Measurements from ENCODE around the gene ROPN1L. TPM values are rescaled to one million over a fixed set of nuclear protein-coding genes. Genes with fewer than 3 reads are reported as not detected.
A peak's percentile ranks its signal among the peaks of the same experiment; 100 is the strongest.

Gene ROPN1L
- total RNA-seq, 2 experiments from 2014 or later: not detected

- POLR2A ChIA-PET: no interaction called here
- CTCF ChIA-PET: no interaction called here
- no peaks in the 10 kb centered on the region for H3K27me3 Mint-ChIP-seq
- intact Hi-C loops (cut with micrococcal nuclease): no loop called here
- no peak overlapping the region for H3K4me3 Mint-ChIP-seq
- H3K36me3 Mint-ChIP-seq: peaks cover 42% of the 10 kb centered on the region
- peaks cover 4% of the 10 kb centered on the region for H3K4me1 Mint-ChIP-seq (ENCODE audit: low read depth)
- no peaks in the 10 kb centered on the region for H3K9me3 Mint-ChIP-seq
- no peak for DNase-seq
- H3K27ac Mint-ChIP-seq: no peak overlapping the region
Observed at GRCh38 chr5:10411336-10411735, 30.3 kb upstream of the ROPN1L start.

- H3K4me1 Mint-ChIP-seq (ENCODE audit: low read depth): peaks cover 39% of the 10 kb centered on the region
- ChIA-PET POLR2A (interaction anchor here (1.1 kb wide), 1 partner anchor 64 kb away, joined by 3 read pairs; the partner anchor contains the start of gene MARCHF6), CTCF (interaction anchor here (2.4 to 3.2 kb wide), 3 partner anchors 59 to 211 kb away, joined by 9 to 17 read pairs (median 9); no protein-coding TSS in a partner anchor)
- intact Hi-C loops (cut with micrococcal nuclease): no loop called here
- H3K36me3 Mint-ChIP-seq: peaks cover 66% of the 10 kb centered on the region
- no peaks in the 10 kb centered on the region for H3K27me3 Mint-ChIP-seq
- no peak for DNase-seq
- no peaks in the 10 kb centered on the region for H3K9me3 Mint-ChIP-seq
- H3K27ac Mint-ChIP-seq: no peak overlapping the region
- H3K4me3 Mint-ChIP-seq: no peak overlapping the region
Observed at GRCh38 chr5:10416868-10417267, 24.8 kb upstream of the ROPN1L start.

- no peaks in the 10 kb centered on the region for H3K9me3 Mint-ChIP-seq
- intact Hi-C loops (cut with micrococcal nuclease): loop anchor here (1.0 to 2.0 kb wide), 5 partner anchors 23 to 217 kb away; partner anchors contain the start of gene ROPN1L
- H3K36me3 Mint-ChIP-seq: peaks cover 69% of the 10 kb centered on the region
- ChIA-PET POLR2A (interaction anchor here (0.6 to 2.0 kb wide), 8 partner anchors 19 to 178 kb away, joined by 3 to 9 read pairs (median 4); partner anchors contain the start of gene MARCHF6), CTCF (interaction anchor here (0.6 to 3.2 kb wide), 8 partner anchors 24 to 497 kb away, joined by 3 to 17 read pairs (median 4); no protein-coding TSS in a partner anchor)
- peak overlapping the region; percentile 32 for H3K27ac Mint-ChIP-seq
- H3K4me1 Mint-ChIP-seq (ENCODE audit: low read depth): peaks cover 43% of the 10 kb centered on the region
- H3K27me3 Mint-ChIP-seq: no peaks in the 10 kb centered on the region
- no peak for DNase-seq
- no peak overlapping the region for H3K4me3 Mint-ChIP-seq
Observed at GRCh38 chr5:10418654-10419345, 22.9 kb upstream of the ROPN1L start.

GRCh38 chr5:10420468-10420867, 21.2 kb upstream of the ROPN1L start:
- H3K9me3 Mint-ChIP-seq: no peaks in the 10 kb centered on the region
- no peak overlapping the region for H3K4me3 Mint-ChIP-seq
- POLR2A ChIA-PET: interaction anchor here (3.6 kb wide), 1 partner anchor 67 kb away, joined by 14 read pairs; the partner anchor contains the start of gene MARCHF6
- H3K27me3 Mint-ChIP-seq: no peaks in the 10 kb centered on the region
- CTCF ChIA-PET: interaction anchor here (1.2 to 2.6 kb wide), 2 partner anchors 136 to 207 kb away, joined by 4 to 10 read pairs; no protein-coding TSS in a partner anchor
- no peak overlapping the region for H3K27ac Mint-ChIP-seq
- H3K36me3 Mint-ChIP-seq: peaks cover 71% of the 10 kb centered on the region
- no peak for DNase-seq
- H3K4me1 Mint-ChIP-seq (ENCODE audit: low read depth): peaks cover 43% of the 10 kb centered on the region
- intact Hi-C loops (cut with micrococcal nuclease): no loop called here

GRCh38 chr5:10420932-10421331, 20.7 kb upstream of the ROPN1L start:
- peaks cover 70% of the 10 kb centered on the region for H3K36me3 Mint-ChIP-seq
- H3K4me3 Mint-ChIP-seq: no peak overlapping the region
- H3K27ac Mint-ChIP-seq: no peak overlapping the region
- intact Hi-C loops (cut with micrococcal nuclease): no loop called here
- ChIA-PET POLR2A (interaction anchor here (3.6 kb wide), 1 partner anchor 68 kb away, joined by 14 read pairs; the partner anchor contains the start of gene MARCHF6), CTCF (interaction anchor here (1.2 to 2.6 kb wide), 2 partner anchors 137 to 206 kb away, joined by 4 to 10 read pairs; no protein-coding TSS in a partner anchor)
- H3K4me1 Mint-ChIP-seq (ENCODE audit: low read depth): peaks cover 43% of the 10 kb centered on the region
- H3K9me3 Mint-ChIP-seq: no peaks in the 10 kb centered on the region
- no peaks in the 10 kb centered on the region for H3K27me3 Mint-ChIP-seq
- DNase-seq: no peak

GRCh38 chr5:10421896-10422691, 19.6 kb upstream of the ROPN1L start:
- Mint-ChIP-seq H3K27ac (no peak overlapping the region), H3K27me3 (no peaks in the 10 kb centered on the region), H3K4me3 (no peak overlapping the region), H3K9me3 (no peaks in the 10 kb centered on the region), H3K36me3 (peaks cover 69% of the 10 kb centered on the region), H3K4me1 (ENCODE audit: low read depth) (peaks cover 43% of the 10 kb centered on the region)
- ChIA-PET POLR2A (interaction anchor here (1.0 to 3.6 kb wide), 2 partner anchors 22 to 69 kb away, joined by 4 to 14 read pairs; partner anchors contain the start of gene MARCHF6), CTCF (interaction anchor here (1.1 to 2.6 kb wide), 6 partner anchors 7 to 206 kb away, joined by 3 to 17 read pairs (median 4); partner anchors contain the start of gene MARCHF6)
- peak; percentile 31 for DNase-seq
- intact Hi-C loops (cut with micrococcal nuclease): no loop called here

- ChIA-PET POLR2A (interaction anchor here (2.1 kb wide), 1 partner anchor 70 kb away, joined by 5 read pairs; the partner anchor contains the start of gene MARCHF6), CTCF (interaction anchor here (0.6 to 2.4 kb wide), 10 partner anchors 8 to 205 kb away, joined by 3 to 17 read pairs (median 4); partner anchors contain the start of gene MARCHF6)
- Mint-ChIP-seq H3K27me3 (no peaks in the 10 kb centered on the region), H3K9me3 (no peaks in the 10 kb centered on the region), H3K4me3 (no peak overlapping the region), H3K4me1 (ENCODE audit: low read depth) (peaks cover 42% of the 10 kb centered on the region), H3K27ac (no peak overlapping the region), H3K36me3 (peaks cover 70% of the 10 kb centered on the region)
- DNase-seq: no peak
- intact Hi-C loops (cut with micrococcal nuclease): no loop called here
Observed at GRCh38 chr5:10423022-10423421, 18.7 kb upstream of the ROPN1L start.

GRCh38 chr5:10424124-10424731, 17.5 kb upstream of the ROPN1L start:
- H3K4me3 Mint-ChIP-seq: no peak overlapping the region
- no peak overlapping the region for H3K27ac Mint-ChIP-seq
- peaks cover 62% of the 10 kb centered on the region for H3K36me3 Mint-ChIP-seq
- intact Hi-C loops (cut with micrococcal nuclease): no loop called here
- no peaks in the 10 kb centered on the region for H3K9me3 Mint-ChIP-seq
- H3K27me3 Mint-ChIP-seq: no peaks in the 10 kb centered on the region
- POLR2A ChIA-PET: interaction anchor here (2.1 kb wide), 1 partner anchor 71 kb away, joined by 5 read pairs; the partner anchor contains the start of gene MARCHF6
- H3K4me1 Mint-ChIP-seq (ENCODE audit: low read depth): peaks cover 30% of the 10 kb centered on the region
- no peak for DNase-seq
- CTCF ChIA-PET: interaction anchor here (0.9 to 2.4 kb wide), 4 partner anchors 46 to 140 kb away, joined by 3 to 17 read pairs (median 4); no protein-coding TSS in a partner anchor

GRCh38 chr5:10427201-10427600, 14.5 kb upstream of the ROPN1L start:
- Mint-ChIP-seq H3K36me3 (peaks cover 46% of the 10 kb centered on the region), H3K27ac (no peak overlapping the region)
- intact Hi-C loops (cut with micrococcal nuclease): no loop called here

GRCh38 chr5:10427978-10428377, 13.7 kb upstream of the ROPN1L start:
- intact Hi-C loops (cut with micrococcal nuclease): no loop called here
- CTCF ChIA-PET: interaction anchor here (1.6 kb wide), 1 partner anchor 144 kb away, joined by 5 read pairs; no protein-coding TSS in a partner anchor
- Mint-ChIP-seq H3K36me3 (peaks cover 46% of the 10 kb centered on the region), H3K9me3 (no peaks in the 10 kb centered on the region), H3K4me1 (ENCODE audit: low read depth) (peaks cover 4% of the 10 kb centered on the region), H3K4me3 (no peak overlapping the region), H3K27me3 (no peaks in the 10 kb centered on the region), H3K27ac (no peak overlapping the region)
- POLR2A ChIA-PET: no interaction called here
- no peak for DNase-seq

More at GRCh38 chr5:10427201-10427600, 14.5 kb upstream of the ROPN1L start:
- H3K9me3 Mint-ChIP-seq: no peaks in the 10 kb centered on the region
- H3K4me3 Mint-ChIP-seq: no peak overlapping the region
- peaks cover under 1% of the 10 kb centered on the region for H3K4me1 Mint-ChIP-seq (ENCODE audit: low read depth)
- H3K27me3 Mint-ChIP-seq: no peaks in the 10 kb centered on the region
- ChIA-PET POLR2A (no interaction called here), CTCF (interaction anchor here (1.2 to 1.6 kb wide), 2 partner anchors 143 to 144 kb away, joined by 5 read pairs; no protein-coding TSS in a partner anchor)
- no peak for DNase-seq

GRCh38 chr5:10431415-10431814, 10.3 kb upstream of the ROPN1L start:
- Mint-ChIP-seq H3K27ac (no peak overlapping the region), H3K4me1 (ENCODE audit: low read depth) (peaks cover 13% of the 10 kb centered on the region)
- POLR2A ChIA-PET: no interaction called here

More at GRCh38 chr5:10431415-10431814, 10.3 kb upstream of the ROPN1L start:
- CTCF ChIA-PET: no interaction called here
- intact Hi-C loops (cut with micrococcal nuclease): no loop called here
- H3K27me3 Mint-ChIP-seq: no peaks in the 10 kb centered on the region
- DNase-seq: no peak
- H3K4me3 Mint-ChIP-seq: no peak overlapping the region
- H3K36me3 Mint-ChIP-seq: peaks cover 40% of the 10 kb centered on the region
- H3K9me3 Mint-ChIP-seq: no peaks in the 10 kb centered on the region

Data from activated CD4-positive, alpha-beta memory T cell treated with anti-CD3 and anti-CD28 coated beads for 36 hours (primary cell).